ENCODE data around the gene GSTT2.
"Not testable (repeated sequence)": the region's sequence is repeated elsewhere in the genome, so short reads cannot be mapped to it uniquely, and the experiment has no call there.

DNA sequence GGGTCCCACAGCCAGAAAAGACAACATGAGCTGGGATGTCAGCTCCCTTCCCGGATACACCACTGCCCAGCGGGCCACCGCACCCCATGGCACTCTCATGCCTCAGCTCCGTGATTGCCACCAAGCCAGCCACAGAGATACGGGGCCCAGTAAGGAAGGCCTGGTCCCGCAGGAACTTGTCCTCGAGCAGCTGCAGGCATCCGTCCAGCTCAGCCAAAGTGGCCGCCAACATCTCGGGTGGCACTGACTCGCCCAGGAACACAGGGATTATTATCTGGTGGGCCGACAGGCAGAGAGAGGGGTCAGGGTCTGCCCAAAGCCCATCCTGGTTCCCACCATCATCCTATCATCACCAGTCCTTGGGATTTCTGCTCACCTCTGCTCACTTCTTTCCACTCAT is 2.6 kb upstream of the GSTT2 start:
- not testable (repeated sequence) for TF ChIP-seq PATZ1 (CRISPR knock-in tag; IDR thresholded peaks at IDR 0.05; ENCODE audit: borderline replicate concordance); ZNF8 (CRISPR knock-in tag; IDR thresholded peaks at IDR 0.05); ZFP30 (CRISPR knock-in tag; IDR thresholded peaks at IDR 0.05); CSRNP3 (CRISPR knock-in tag; IDR thresholded peaks at IDR 0.05); ZC3H10 (CRISPR knock-in tag; IDR thresholded peaks at IDR 0.05)
- TF ChIP-seq, protein P1, sequence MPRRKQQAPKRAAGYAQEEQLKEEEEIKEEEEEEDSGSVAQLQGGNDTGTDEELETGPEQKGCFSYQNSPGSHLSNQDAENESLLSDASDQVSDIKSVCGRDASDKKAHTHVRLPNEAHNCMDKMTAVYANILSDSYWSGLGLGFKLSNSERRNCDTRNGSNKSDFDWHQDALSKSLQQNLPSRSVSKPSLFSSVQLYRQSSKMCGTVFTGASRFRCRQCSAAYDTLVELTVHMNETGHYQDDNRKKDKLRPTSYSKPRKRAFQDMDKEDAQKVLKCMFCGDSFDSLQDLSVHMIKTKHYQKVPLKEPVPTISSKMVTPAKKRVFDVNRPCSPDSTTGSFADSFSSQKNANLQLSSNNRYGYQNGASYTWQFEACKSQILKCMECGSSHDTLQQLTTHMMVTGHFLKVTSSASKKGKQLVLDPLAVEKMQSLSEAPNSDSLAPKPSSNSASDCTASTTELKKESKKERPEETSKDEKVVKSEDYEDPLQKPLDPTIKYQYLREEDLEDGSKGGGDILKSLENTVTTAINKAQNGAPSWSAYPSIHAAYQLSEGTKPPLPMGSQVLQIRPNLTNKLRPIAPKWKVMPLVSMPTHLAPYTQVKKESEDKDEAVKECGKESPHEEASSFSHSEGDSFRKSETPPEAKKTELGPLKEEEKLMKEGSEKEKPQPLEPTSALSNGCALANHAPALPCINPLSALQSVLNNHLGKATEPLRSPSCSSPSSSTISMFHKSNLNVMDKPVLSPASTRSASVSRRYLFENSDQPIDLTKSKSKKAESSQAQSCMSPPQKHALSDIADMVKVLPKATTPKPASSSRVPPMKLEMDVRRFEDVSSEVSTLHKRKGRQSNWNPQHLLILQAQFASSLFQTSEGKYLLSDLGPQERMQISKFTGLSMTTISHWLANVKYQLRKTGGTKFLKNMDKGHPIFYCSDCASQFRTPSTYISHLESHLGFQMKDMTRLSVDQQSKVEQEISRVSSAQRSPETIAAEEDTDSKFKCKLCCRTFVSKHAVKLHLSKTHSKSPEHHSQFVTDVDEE (CRISPR knock-in tag; IDR thresholded peaks at IDR 0.05) = not testable (repeated sequence)
